ENCODE measurements around the gene IL17F.
A peak's percentile ranks its signal among the peaks of the same experiment; 100 is the strongest.
"Not testable (repeated sequence)": the region's sequence is repeated elsewhere in the genome, so short reads cannot be mapped to it uniquely, and the experiment has no call there.

The IL17F gene

GRCh38 chr6:52245425-52245824 is 1.1 kb upstream of the IL17F start:
- DNase-seq (ENCODE audit: low read depth in 2 of 2), result no peak

GRCh38 chr6:52243282-52243893 is 912 bp downstream of the IL17F start:
- no peak for DNase-seq (ENCODE audit: low read depth in 2 of 2)

- no peak for DNase-seq (ENCODE audit: low read depth in 2 of 2)
Observed at GRCh38 chr6:52241819-52242218, 2.5 kb downstream of the IL17F start.

GRCh38 chr6:52233975-52234823 is 10.1 kb downstream of the IL17F start:
- DNase-seq (ENCODE audit: low read depth in 2 of 2), result peak; percentile 21 to 25

- no peak for DNase-seq (ENCODE audit: low read depth in 2 of 2)
Observed at GRCh38 chr6:52233005-52233404, 11.3 kb downstream of the IL17F start.

GRCh38 chr6:52231406-52232127 is 12.7 kb downstream of the IL17F start:
- peak; percentile 39 to 49 for DNase-seq (ENCODE audit: low read depth in 2 of 2)

- DNase-seq (ENCODE audit: low read depth in 2 of 2), result no peak
Observed at GRCh38 chr6:52230685-52231084, 13.6 kb downstream of the IL17F start.

GRCh38 chr6:52227495-52227894 is 16.8 kb downstream of the IL17F start:
- peak; percentile 71 to 73 for DNase-seq (ENCODE audit: low read depth in 2 of 2)

GRCh38 chr6:52221302-52221701 is 23.0 kb downstream of the IL17F start:
- DNase-seq (ENCODE audit: low read depth in 2 of 2), result peak; percentile 46 to 61

GRCh38 chr6:52217761-52218160 is 26.5 kb downstream of the IL17F start:
- DNase-seq (ENCODE audit: low read depth in 2 of 2), result no peak

- DNase-seq (ENCODE audit: low read depth in 2 of 2), result no peak
Observed at GRCh38 chr6:52216932-52217575, 27.2 kb downstream of the IL17F start.

GRCh38 chr6:52215787-52216186 is 28.5 kb downstream of the IL17F start:
- no peak for DNase-seq (ENCODE audit: low read depth in 2 of 2)

GRCh38 chr6:52213127-52213526 is 31.2 kb downstream of the IL17F start:
- no peak for DNase-seq (ENCODE audit: low read depth in 2 of 2)

GRCh38 chr6:52210227-52210626 is 34.1 kb downstream of the IL17F start:
- no peak for DNase-seq (ENCODE audit: low read depth in 2 of 2)

- no peak for DNase-seq (ENCODE audit: low read depth in 2 of 2)
Observed at GRCh38 chr6:52209770-52210169, 34.5 kb downstream of the IL17F start.

GRCh38 chr6:52208612-52209011 is 35.7 kb downstream of the IL17F start:
- no peak for DNase-seq (ENCODE audit: low read depth in 2 of 2)

- no peak for DNase-seq (ENCODE audit: low read depth in 2 of 2)
Observed at GRCh38 chr6:52207066-52207465, 37.2 kb downstream of the IL17F start.

- no peak for DNase-seq (ENCODE audit: low read depth in 2 of 2)
Observed at GRCh38 chr6:52201493-52201892, 42.8 kb downstream of the IL17F start.

GRCh38 chr6:52201046-52201445 is 43.3 kb downstream of the IL17F start:
- no peak for DNase-seq (ENCODE audit: low read depth in 2 of 2)

- DNase-seq (ENCODE audit: low read depth in 2 of 2), result not testable (repeated sequence)
Observed at GRCh38 chr6:52200088-52200487, 44.2 kb downstream of the IL17F start.

GRCh38 chr6:52195886-52196285 is 48.4 kb downstream of the IL17F start:
- DNase-seq (ENCODE audit: low read depth in 2 of 2), result no peak

GRCh38 chr6:52191824-52192223 is 52.5 kb downstream of the IL17F start:
- DNase-seq (ENCODE audit: low read depth in 2 of 2), result no peak
